PC-3 (cell line): ENCODE measurements around the gene RTN3. TPM values are rescaled to one million over a fixed set of nuclear protein-coding genes. Genes with fewer than 3 reads are reported as not detected.
A peak's percentile ranks its signal among the peaks of the same experiment; 100 is the strongest.
"Not testable (repeated sequence)": the region's sequence is repeated elsewhere in the genome, so short reads cannot be mapped to it uniquely, and the experiment has no call there.

Source experiments
- ATAC-seq: fragments of 200-7000 bp; cut with Tn5 transposase; 2 replicates; pipeline ENCODE4 v1.9.1; 2020; ENCODE audit warnings: mild to moderate bottlenecking, moderate library complexity
- BruUV-seq: library from RNA; stranded (reverse); fragments of 400-500 nt; replicated peaks from 2 replicates; lab custom pipeline; 2021; lab: Mats Ljungman, UMichigan
- CTCF ChIA-PET: fragments of 300-600 bp; sonication (Branson Sonifier 250); formaldehyde crosslinking; loops from one replicate; lab custom pipeline; 2022; ENCODE audit warnings: antibody characterized with exemption; lab: Charles Lee
- POLR2A ChIA-PET: fragments of 300-600 bp; sonication (Branson Sonifier 250); formaldehyde crosslinking; loops from one replicate; lab custom pipeline; 2022; ENCODE audit warnings: antibody characterized with exemption; ENCODE audit not compliant: unreplicated experiment; lab: Charles Lee
- DNase-seq: peaks from one replicate; pipeline ENCODE4 v3.0.0-alpha.2; 2015
- H2AFZ ChIP-seq: fragments of 300-600 bp; sonication (generic); 2 replicates; pipeline ENCODE4 v1.6.0; 2016; ENCODE audit warnings: antibody characterized with exemption, low read length
- H3F3A ChIP-seq: fragments of 300-600 bp; sonication (generic); one replicate; pipeline ENCODE4 v1.6.0; 2017; ENCODE audit warnings: antibody characterized with exemption, low read length, control low read depth, mild to moderate bottlenecking; ENCODE audit not compliant: unreplicated experiment
- H3K27ac ChIP-seq: fragments of 300-600 bp; sonication (generic); 2 replicates; pipeline ENCODE4 v1.5.1; 2016; ENCODE audit warnings: mild to moderate bottlenecking, low read length
- H3K27me3 ChIP-seq: fragments of 300-600 bp; sonication (generic); 2 replicates; pipeline ENCODE4 v1.6.1; 2016; ENCODE audit warnings: low read length, mixed read lengths
- H3K36me3 ChIP-seq: fragments of 300-600 bp; sonication (generic); 2 replicates; pipeline ENCODE4 v1.6.1; 2016; ENCODE audit warnings: low read depth, mixed run types, low read length, mixed read lengths
- H3K4me1 ChIP-seq: fragments of 300-600 bp; sonication (generic); 2 replicates; pipeline ENCODE4 v1.5.1; 2016; ENCODE audit warnings: low read length; ENCODE audit not compliant: insufficient read depth
- H3K4me2 ChIP-seq: fragments of 300-600 bp; sonication (generic); 2 replicates; pipeline ENCODE4 v1.6.0; 2016; ENCODE audit warnings: low read length
- H3K4me3 ChIP-seq: fragments of 300-600 bp; sonication (generic); 2 replicates; pipeline ENCODE4 v1.5.1; 2016; ENCODE audit warnings: mild to moderate bottlenecking, low read length, mixed read lengths
- H3K79me2 ChIP-seq: fragments of 300-600 bp; sonication (generic); 2 replicates; pipeline ENCODE4 v1.6.1; 2017; ENCODE audit warnings: low read length, mixed read lengths
- H3K9ac ChIP-seq: fragments of 300-600 bp; sonication (generic); 2 replicates; pipeline ENCODE4 v1.6.0; 2016; ENCODE audit warnings: mild to moderate bottlenecking, low read length
- H3K9me2 ChIP-seq: fragments of 300-600 bp; sonication (generic); replicated peaks from 2 replicates; pipeline ENCODE4 v1.6.1; 2016; ENCODE audit warnings: mixed run types, low read length, mixed read lengths
- H3K9me3 ChIP-seq: fragments of 300-600 bp; sonication (generic); 2 replicates; pipeline ENCODE4 v1.6.1; 2016; ENCODE audit warnings: low read length, mixed read lengths
- H4K20me1 ChIP-seq: fragments of 300-600 bp; sonication (generic); 2 replicates; pipeline ENCODE4 v1.6.1; 2016; ENCODE audit warnings: low read length, mixed read lengths
- EZH2 ChIP-seq: fragments of 300-600 bp; sonication (generic); IDR thresholded peaks from one replicate; pipeline ENCODE4 v1.6.1; 2017; ENCODE audit warnings: antibody characterized with exemption, mild to moderate bottlenecking, low read length; ENCODE audit not compliant: unreplicated experiment
- EZH2phosphoT487 ChIP-seq: fragments of 300-600 bp; sonication (generic); IDR thresholded peaks from 2 replicates; pipeline ENCODE4 v1.6.1; 2018; ENCODE audit warnings: mild to moderate bottlenecking, antibody characterized with exemption, low read length, borderline replicate concordance
- intact Hi-C: fragments of 100-400 bp; cut with micrococcal nuclease; formaldehyde crosslinking; loops from 2 replicates; pipeline ENCODE4 v1.9.0; 2023
- total RNA-seq: library from RNA; depleted of rRNA; stranded (reverse); fragments of >200 nt; gene quantifications from 2 replicates; pipeline ENCODE4 v1.2.3, GENCODE V29; 2014
- TF ChIP-seq, protein P1 (sequence below): fragments of 300-600 bp; sonication (generic); conservative IDR thresholded peaks from 2 replicates; pipeline ENCODE4 v1.5.1; 2017; ENCODE audit warnings: antibody characterized with exemption, low read depth, mild to moderate bottlenecking, low read length

The RTN3 gene
- total RNA-seq, 1 experiment from 2014 or later, result 100 TPM

- H3K79me2 ChIP-seq, result peaks cover 21% of the 10 kb centered on the region
- peaks cover 9% of the 10 kb centered on the region; the same call in 1 of the 2 replicates for H3K4me1 ChIP-seq
- H2AFZ ChIP-seq, result peak overlapping the region; percentile 87
- H3K36me3 ChIP-seq, result no peaks in the 10 kb centered on the region
- TF ChIP-seq EZH2, result no peak
- TF ChIP-seq EZH2phosphoT487, result no peak
- TF ChIP-seq, protein P1, sequence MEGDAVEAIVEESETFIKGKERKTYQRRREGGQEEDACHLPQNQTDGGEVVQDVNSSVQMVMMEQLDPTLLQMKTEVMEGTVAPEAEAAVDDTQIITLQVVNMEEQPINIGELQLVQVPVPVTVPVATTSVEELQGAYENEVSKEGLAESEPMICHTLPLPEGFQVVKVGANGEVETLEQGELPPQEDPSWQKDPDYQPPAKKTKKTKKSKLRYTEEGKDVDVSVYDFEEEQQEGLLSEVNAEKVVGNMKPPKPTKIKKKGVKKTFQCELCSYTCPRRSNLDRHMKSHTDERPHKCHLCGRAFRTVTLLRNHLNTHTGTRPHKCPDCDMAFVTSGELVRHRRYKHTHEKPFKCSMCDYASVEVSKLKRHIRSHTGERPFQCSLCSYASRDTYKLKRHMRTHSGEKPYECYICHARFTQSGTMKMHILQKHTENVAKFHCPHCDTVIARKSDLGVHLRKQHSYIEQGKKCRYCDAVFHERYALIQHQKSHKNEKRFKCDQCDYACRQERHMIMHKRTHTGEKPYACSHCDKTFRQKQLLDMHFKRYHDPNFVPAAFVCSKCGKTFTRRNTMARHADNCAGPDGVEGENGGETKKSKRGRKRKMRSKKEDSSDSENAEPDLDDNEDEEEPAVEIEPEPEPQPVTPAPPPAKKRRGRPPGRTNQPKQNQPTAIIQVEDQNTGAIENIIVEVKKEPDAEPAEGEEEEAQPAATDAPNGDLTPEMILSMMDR, result no peak
- no TSS peak for BruUV-seq
- H3K9me2 ChIP-seq, result no peaks in the 10 kb centered on the region
- no peak overlapping the region for H3K27ac ChIP-seq
- H3K27me3 ChIP-seq, result no peaks in the 10 kb centered on the region
- no peaks in the 10 kb centered on the region for H3K9me3 ChIP-seq
- H4K20me1 ChIP-seq, result peaks cover 13% of the 10 kb centered on the region
- POLR2A ChIA-PET, result no interaction called here
- intact Hi-C loops, result loop anchor here (5.0 to 10.0 kb wide), 2 partner anchors 178 to 376 kb away; no protein-coding TSS in a partner anchor
- DNase-seq (peak; percentile 46), ATAC-seq (peak; percentile 37)
- peaks cover 7% of the 10 kb centered on the region for H3F3A ChIP-seq
- H3K4me3 ChIP-seq, result peak overlapping the region; percentile 85
- CTCF ChIA-PET, result interaction anchor here (0.6 to 0.7 kb wide), 2 partner anchors 177 to 193 kb away, joined by 3 to 5 read pairs; no protein-coding TSS in a partner anchor
- H3K9ac ChIP-seq, result peak overlapping the region; percentile 48; the same call in 1 of the 2 replicates
- H3K4me2 ChIP-seq, result peak overlapping the region; percentile 83
Measured at GRCh38 chr11:63769042-63769713, 87.9 kb downstream of the RTN3 start.

GRCh38 chr11:63769714-63770455, 88.6 kb downstream of the RTN3 start:
- Histone ChIP-seq H3K79me2 (peaks cover 21% of the 10 kb centered on the region), H3K9me3 (no peaks in the 10 kb centered on the region), H3K9me2 (no peaks in the 10 kb centered on the region), H3F3A (peaks cover 7% of the 10 kb centered on the region), H2AFZ (no peak overlapping the region), H3K36me3 (no peaks in the 10 kb centered on the region), H3K27me3 (no peaks in the 10 kb centered on the region), H4K20me1 (peaks cover 13% of the 10 kb centered on the region), H3K9ac (no peak overlapping the region), H3K4me3 (peak overlapping the region; percentile 85; the same call in 1 of the 2 replicates), H3K4me2 (peak overlapping the region; percentile 83; the same call in 1 of the 2 replicates), H3K4me1 (peaks cover 9% of the 10 kb centered on the region; the same call in 1 of the 2 replicates), H3K27ac (no peak overlapping the region)
- DNase-seq (no peak), ATAC-seq (no peak)
- POLR2A ChIA-PET, result no interaction called here
- TF ChIP-seq EZH2phosphoT487, result no peak
- no peak for TF ChIP-seq EZH2
- intact Hi-C loops, result loop anchor here (5.0 to 10.0 kb wide), 2 partner anchors 177 to 375 kb away; no protein-coding TSS in a partner anchor
- CTCF ChIA-PET, result interaction anchor here (0.6 to 1.0 kb wide), 3 partner anchors 31 to 176 kb away, joined by 3 to 6 read pairs (median 5); no protein-coding TSS in a partner anchor
- no TSS peak for BruUV-seq

DNA sequence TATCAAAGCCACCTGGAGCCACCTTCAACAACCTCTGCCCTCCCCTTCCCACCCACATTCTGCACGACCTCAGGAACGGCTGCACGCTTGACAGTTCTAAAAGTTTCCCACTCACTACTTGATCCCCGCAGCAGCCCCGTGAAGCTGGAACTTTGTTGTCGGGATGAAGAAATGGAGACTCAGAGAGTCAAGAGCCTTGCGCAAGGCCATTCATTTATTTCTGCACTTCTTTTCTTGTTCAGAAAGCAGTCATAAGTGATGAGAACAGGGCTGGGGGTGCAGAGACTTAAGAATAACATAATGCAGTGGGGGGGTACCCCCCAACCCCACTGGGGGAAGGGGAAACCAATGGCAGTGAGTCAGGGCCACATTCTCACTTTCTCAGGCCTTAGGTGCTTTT, 89.5 kb downstream of the RTN3 start:
- no peak overlapping the region for H3K4me2 ChIP-seq
- intact Hi-C loops, result no loop called here
- H3K9ac ChIP-seq, result no peak overlapping the region
- no peak overlapping the region for H2AFZ ChIP-seq
- no peak overlapping the region for H3K27ac ChIP-seq
- H3K27me3 ChIP-seq, result no peaks in the 10 kb centered on the region
- CTCF ChIA-PET, result interaction anchor here (1.0 kb wide), 1 partner anchor 66 kb away, joined by 3 read pairs; no protein-coding TSS in a partner anchor
- H4K20me1 ChIP-seq, result peaks cover 13% of the 10 kb centered on the region
- H3K4me1 ChIP-seq, result peaks cover 9% of the 10 kb centered on the region; the same call in 1 of the 2 replicates
- H3K36me3 ChIP-seq, result no peaks in the 10 kb centered on the region
- peaks cover 21% of the 10 kb centered on the region for H3K79me2 ChIP-seq
- H3F3A ChIP-seq, result peaks cover 7% of the 10 kb centered on the region
- no TSS peak for BruUV-seq
- POLR2A ChIA-PET, result interaction anchor here (0.6 kb wide), 1 partner anchor 823 kb away, joined by 5 read pairs; no protein-coding TSS in a partner anchor
- ATAC-seq, result no peak
- H3K9me2 ChIP-seq, result no peaks in the 10 kb centered on the region
- no peaks in the 10 kb centered on the region for H3K9me3 ChIP-seq
- no peak overlapping the region for H3K4me3 ChIP-seq
- TF ChIP-seq, protein P1, result no peak
- TF ChIP-seq EZH2 (no peak), EZH2phosphoT487 (no peak)
- no peak for DNase-seq

- H3F3A ChIP-seq, H3K27me3 ChIP-seq, H3K4me2 ChIP-seq, H3K4me1 ChIP-seq, H4K20me1 ChIP-seq, CTCF ChIA-PET, H3K9me2 ChIP-seq, POLR2A ChIA-PET, BruUV-seq, H3K27ac ChIP-seq, intact Hi-C loops, H3K9ac ChIP-seq, H2AFZ ChIP-seq, H3K36me3 ChIP-seq, DNase-seq, H3K9me3 ChIP-seq, H3K4me3 ChIP-seq, ATAC-seq: not testable (repeated sequence)
- peaks cover 12% of the 10 kb centered on the region for H3K79me2 ChIP-seq
Measured at GRCh38 chr11:63771741-63772318, 90.5 kb downstream of the RTN3 start.
